BLaER1 treated with 17β-estradiol and CSF1 and Interleukin-3, amounts not matched to agents 10 nM and 100 nM (cell line): Measurements from ENCODE around the gene CYS1.
"Not testable (repeated sequence)": the region's sequence is repeated elsewhere in the genome, so short reads cannot be mapped to it uniquely, and the experiment has no call there.

ENCODE experiments used
- H3K27ac ChIP-seq, 11 experiments: shearing (Covaris generic); formaldehyde crosslinking; 2 replicates each; pipeline ENCODE4 v1.8.1; 2022
- H3K27me3 ChIP-seq, 11 experiments: shearing (Covaris generic); formaldehyde crosslinking; 2 replicates each; pipeline ENCODE4 v1.8.1; 2022
- H3K36me3 ChIP-seq, 11 experiments: shearing (Covaris generic); formaldehyde crosslinking; 2 replicates each; pipeline ENCODE4 v1.8.1; 2022
- H3K4me1 ChIP-seq, 10 experiments: shearing (Covaris generic); formaldehyde crosslinking; 2 replicates each; pipeline ENCODE4 v1.8.1; 2022
- H3K4me2 ChIP-seq, 11 experiments: shearing (Covaris generic); formaldehyde crosslinking; 2 replicates each; pipeline ENCODE4 v1.8.1; 2022
- H3K4me3 ChIP-seq, 10 experiments: shearing (Covaris generic); formaldehyde crosslinking; 2 replicates each; pipeline ENCODE4 v1.8.1; 2022
- H3K9ac ChIP-seq, 11 experiments: shearing (Covaris generic); formaldehyde crosslinking; 2 replicates each; pipeline ENCODE4 v1.8.1; 2022
- H3K9me3 ChIP-seq, 11 experiments: shearing (Covaris generic); formaldehyde crosslinking; replicated peaks in 1 of 11; 2 replicates each; pipeline ENCODE4 v1.8.1; 2022
- H4K20me1 ChIP-seq, 11 experiments: shearing (Covaris generic); formaldehyde crosslinking; 2 replicates each; pipeline ENCODE4 v1.8.1; 2022
- Cebpa-rat ChIP-seq, 11 experiments: shearing (Covaris generic); IDR thresholded peaks; 2 replicates each; pipeline ENCODE4 v1.8.1; 2022

The CYS1 gene

GRCh38 chr2:10016802-10017258, 63.4 kb downstream of the CYS1 start:
- Histone ChIP-seq H3K4me2 (no peak overlapping the region), H3K36me3 (no peaks in the 10 kb centered on the region), H3K27me3 (no peaks in the 10 kb centered on the region), H3K9me3 (peaks cover 0 to 20% (median 11%) of the 10 kb centered on the region in 11 experiments; a peak in 11 of 22 replicates), H4K20me1 (no peaks in the 10 kb centered on the region), H3K9ac (no peak overlapping the region), H3K27ac (no peak overlapping the region), H3K4me1 (peaks cover 0 to 11% (median 8%) of the 10 kb centered on the region in 10 experiments; a peak in 11 of 20 replicates), H3K4me3 (no peak overlapping the region)
- TF ChIP-seq Cebpa-rat (IDR thresholded peaks at IDR 0.05): no peak

GRCh38 chr2:10016001-10016801, 64.0 kb downstream of the CYS1 start:
- Histone ChIP-seq H3K27me3 (no peaks in the 10 kb centered on the region), H3K4me1 (peaks cover 0 to 11% (median 8%) of the 10 kb centered on the region in 10 experiments; a peak in 11 of 20 replicates), H3K27ac (no peak overlapping the region), H4K20me1 (no peaks in the 10 kb centered on the region), H3K9ac (no peak overlapping the region), H3K4me2 (no peak overlapping the region), H3K36me3 (no peaks in the 10 kb centered on the region), H3K4me3 (no peak overlapping the region), H3K9me3 (peaks cover 0 to 20% (median 11%) of the 10 kb centered on the region in 11 experiments; a peak in 11 of 22 replicates)
- TF ChIP-seq Cebpa-rat (IDR thresholded peaks at IDR 0.05): no peak

- not testable (repeated sequence) for H3K36me3 ChIP-seq, H3K4me3 ChIP-seq, H3K27me3 ChIP-seq, H3K27ac ChIP-seq, H4K20me1 ChIP-seq, H3K9ac ChIP-seq, H3K4me2 ChIP-seq
- Histone ChIP-seq H3K4me1 (peaks cover 2 to 13% (median 11%) of the 10 kb centered on the region in 10 experiments; a peak in 16 of 20 replicates), H3K9me3 (peaks cover 0 to 20% (median 11%) of the 10 kb centered on the region in 11 experiments; a peak in 11 of 22 replicates)
These were observed 64.7 kb downstream of the CYS1 start for GRCh38 chr2:10015376-10015989.

- H3K9me3 ChIP-seq: peaks cover 0 to 20% (median 11%) of the 10 kb centered on the region in 11 experiments; a peak in 11 of 22 replicates
- H3K4me2 ChIP-seq: no peak overlapping the region
- H4K20me1 ChIP-seq: no peaks in the 10 kb centered on the region
- no peaks in the 10 kb centered on the region for H3K27me3 ChIP-seq
- no peak for TF ChIP-seq Cebpa-rat (IDR thresholded peaks at IDR 0.05)
- no peak overlapping the region for H3K27ac ChIP-seq
- H3K9ac ChIP-seq: no peak overlapping the region
- no peak overlapping the region for H3K4me3 ChIP-seq
- peaks cover 10 to 17% (median 14%) of the 10 kb centered on the region in 10 experiments for H3K4me1 ChIP-seq
- H3K36me3 ChIP-seq: no peaks in the 10 kb centered on the region
These were observed 65.6 kb downstream of the CYS1 start for GRCh38 chr2:10014418-10015190.

- not testable (repeated sequence) for H3K4me2 ChIP-seq, H3K27me3 ChIP-seq, H3K4me3 ChIP-seq, H4K20me1 ChIP-seq, H3K27ac ChIP-seq, H3K9ac ChIP-seq, H3K36me3 ChIP-seq
- Histone ChIP-seq H3K9me3 (peaks cover 0 to 20% (median 11%) of the 10 kb centered on the region in 11 experiments; a peak in 11 of 22 replicates), H3K4me1 (peaks cover 15 to 20% (median 18%) of the 10 kb centered on the region in 10 experiments)
These were observed 66.4 kb downstream of the CYS1 start for GRCh38 chr2:10013651-10014417.

- TF ChIP-seq Cebpa-rat (IDR thresholded peaks at IDR 0.05): no peak
- H4K20me1 ChIP-seq: no peaks in the 10 kb centered on the region
- peaks cover 23 to 29% (median 26%) of the 10 kb centered on the region in 10 experiments for H3K4me1 ChIP-seq
- H3K9ac ChIP-seq: no peak overlapping the region
- peaks cover 0 to 20% (median 11%) of the 10 kb centered on the region in 11 experiments; a peak in 11 of 22 replicates for H3K9me3 ChIP-seq
- H3K4me3 ChIP-seq: no peak overlapping the region
- no peaks in the 10 kb centered on the region for H3K36me3 ChIP-seq
- H3K27me3 ChIP-seq: no peaks in the 10 kb centered on the region
- no peak overlapping the region for H3K4me2 ChIP-seq
- no peak overlapping the region for H3K27ac ChIP-seq
These were observed 67.2 kb downstream of the CYS1 start for GRCh38 chr2:10012963-10013461.

GRCh38 chr2:10012366-10012962, 67.7 kb downstream of the CYS1 start:
- not testable (repeated sequence) for H3K27ac ChIP-seq, H4K20me1 ChIP-seq, H3K36me3 ChIP-seq, H3K4me2 ChIP-seq, H3K9ac ChIP-seq, H3K4me3 ChIP-seq, H3K27me3 ChIP-seq
- H3K9me3 ChIP-seq: peaks cover 0 to 20% (median 6%) of the 10 kb centered on the region in 11 experiments; a peak in 10 of 22 replicates
- peaks cover 29 to 34% (median 32%) of the 10 kb centered on the region in 10 experiments for H3K4me1 ChIP-seq

GRCh38 chr2:10011606-10012325, 68.4 kb downstream of the CYS1 start:
- H3K9ac ChIP-seq, H3K4me2 ChIP-seq, H3K27me3 ChIP-seq, H3K36me3 ChIP-seq, H3K27ac ChIP-seq, H3K4me3 ChIP-seq, H4K20me1 ChIP-seq: not testable (repeated sequence)
- Histone ChIP-seq H3K4me1 (peaks cover 32 to 41% (median 38%) of the 10 kb centered on the region in 10 experiments), H3K9me3 (peaks cover 0 to 15% (median under 1%) of the 10 kb centered on the region in 11 experiments; a peak in 8 of 22 replicates)

GRCh38 chr2:10010861-10011605, 69.2 kb downstream of the CYS1 start:
- H3K4me2 ChIP-seq, H3K36me3 ChIP-seq, H3K9ac ChIP-seq, H3K27ac ChIP-seq, H3K27me3 ChIP-seq, H3K4me3 ChIP-seq, H4K20me1 ChIP-seq: not testable (repeated sequence)
- peaks cover 4 to 23% (median 7%) of the 10 kb centered on the region in 11 experiments; a peak in 18 of 22 replicates for H3K9me3 ChIP-seq
- H3K4me1 ChIP-seq: peaks cover 34 to 44% (median 42%) of the 10 kb centered on the region in 10 experiments
